ENCODE results near the gene UQCRHL.

Gene UQCRHL

DNA sequence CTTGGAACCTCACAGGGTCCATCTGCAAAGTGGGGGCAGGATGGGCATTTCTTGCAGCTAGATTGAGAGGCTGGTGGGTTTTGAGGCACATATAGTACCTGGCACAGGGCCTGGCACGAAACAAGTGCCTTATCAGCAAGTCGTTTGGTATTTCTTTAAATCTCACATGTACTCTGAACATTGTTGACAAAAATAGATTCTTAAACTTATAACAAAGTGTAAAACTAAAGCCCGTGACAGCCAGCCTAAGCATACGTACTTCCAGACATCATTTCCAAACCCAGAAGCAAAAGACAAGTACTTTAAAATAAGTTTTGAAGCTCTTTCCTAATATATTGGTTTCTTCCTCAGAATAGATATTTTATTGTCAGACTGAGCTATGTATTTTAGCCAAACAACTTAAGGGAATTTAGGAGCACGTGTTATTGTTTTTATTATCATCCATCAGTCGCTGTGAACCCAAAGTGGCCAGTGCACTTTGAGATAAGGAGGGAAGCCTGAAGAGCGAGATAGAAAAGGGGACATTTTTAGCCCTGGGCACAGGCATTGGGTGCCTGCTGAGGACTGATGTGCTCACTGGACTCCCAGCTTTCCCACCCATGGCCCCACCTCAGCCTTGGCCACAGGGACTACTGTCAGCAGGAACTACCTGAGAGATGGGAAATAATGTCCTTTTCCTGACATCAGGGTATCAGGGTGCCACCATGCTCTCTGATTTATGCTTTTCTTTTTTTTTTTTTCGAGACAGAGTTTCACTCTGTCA lies 45.9 kb downstream of the UQCRHL start:
- in situ Hi-C loops (cut with HindIII; ENCODE audit: low sequenced_read_pairs): no loop called here

DNA sequence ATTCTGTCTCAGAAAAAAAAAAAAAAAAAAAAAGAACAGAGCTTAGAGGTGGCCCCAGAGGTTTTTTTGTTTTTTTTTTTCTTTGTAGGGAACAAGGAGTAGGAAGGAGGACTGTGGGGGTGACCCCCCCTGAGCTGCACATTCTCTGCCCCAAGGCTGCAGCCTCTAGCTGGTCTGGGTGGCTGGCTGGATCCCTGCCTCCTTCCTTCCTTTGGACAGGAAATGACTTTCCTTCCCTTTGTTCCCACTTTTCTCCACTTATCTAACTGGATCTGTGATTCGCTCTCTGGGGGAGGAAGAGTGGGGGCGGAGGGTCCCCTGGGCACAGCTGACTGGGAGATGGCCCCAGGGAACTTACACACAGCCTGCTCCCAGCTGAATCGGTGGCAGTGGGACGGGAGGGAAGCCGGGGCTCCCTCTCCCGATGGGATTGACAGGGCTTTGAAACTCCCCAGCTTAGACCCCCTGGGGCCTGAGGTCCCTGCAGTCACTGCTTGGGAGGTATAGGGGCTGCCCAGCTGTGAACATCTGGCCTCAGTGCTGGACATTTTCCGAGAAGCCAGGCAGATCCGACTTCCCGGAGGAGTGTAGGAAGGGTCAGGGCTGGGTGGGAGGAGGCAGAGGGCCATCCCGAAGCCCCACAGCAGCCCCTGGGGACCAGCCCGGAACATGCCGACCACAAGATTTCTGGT lies 46.8 kb downstream of the UQCRHL start:
- in situ Hi-C loops (cut with HindIII; ENCODE audit: low sequenced_read_pairs): no loop called here

DNA sequence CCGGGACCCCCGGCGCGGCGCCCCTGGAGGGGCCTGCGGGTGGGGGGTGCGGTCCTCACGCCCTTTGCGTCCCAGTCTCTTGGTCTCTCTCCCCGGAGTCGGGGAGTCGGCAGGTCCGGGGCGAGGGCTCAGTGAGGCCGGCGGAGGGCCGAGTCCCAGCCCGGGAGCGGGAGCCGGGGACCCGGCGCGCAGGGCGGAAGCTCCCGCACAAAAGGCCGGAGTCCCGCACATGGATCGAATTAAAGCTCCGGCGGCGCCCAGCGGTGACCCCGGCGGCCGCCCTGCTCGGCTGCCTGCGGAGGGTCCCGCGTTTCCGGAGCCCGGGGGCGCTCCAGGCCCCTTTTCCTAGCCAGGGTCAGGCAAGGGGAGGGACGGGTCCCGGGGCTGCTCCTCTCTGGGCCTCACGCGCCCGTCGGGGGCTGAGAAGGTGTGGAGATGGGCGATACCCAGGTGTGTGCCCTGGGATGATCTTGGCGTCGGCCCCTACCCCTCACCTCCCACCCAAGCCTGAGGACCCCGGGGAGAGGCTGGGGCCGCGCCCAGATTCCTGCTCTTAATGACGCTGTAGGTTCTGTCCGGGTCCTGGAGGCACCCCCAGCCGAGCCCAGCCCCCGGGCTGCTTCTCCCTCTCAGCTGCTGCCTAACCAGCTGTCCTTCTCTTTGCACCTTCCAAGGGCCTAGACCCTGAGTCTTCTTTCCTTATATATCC lies 48.3 kb downstream of the UQCRHL start:
- in situ Hi-C loops (cut with HindIII; ENCODE audit: low sequenced_read_pairs): no loop called here

GRCh38 chr1:15758343-15758931 lies 49.0 kb downstream of the UQCRHL start, which contains the start of gene FBLIM1:
FBLIM1 (plus strand) TSS chr1:15758795; CDS start chr1:15764984, 6,189 bp downstream.
- in situ Hi-C loops (cut with HindIII; ENCODE audit: low sequenced_read_pairs): no loop called here

- in situ Hi-C loops (cut with HindIII; ENCODE audit: low sequenced_read_pairs): no loop called here
These were observed 49.7 kb downstream of the UQCRHL start for GRCh38 chr1:15757575-15758342.
